Endothelial cell of umbilical vein (primary cell): Measurements from ENCODE around the gene LDLRAD3. TPM values are rescaled to one million over a fixed set of nuclear protein-coding genes. Genes with fewer than 3 reads are reported as not detected.

Source experiments
- BruUV-seq: library from RNA; stranded (reverse); fragments of 400-500 nt; replicated peaks from 2 replicates; lab custom pipeline; 2021; lab: Mats Ljungman, UMichigan
- CTCF ChIA-PET: fragments of 300-600, 350-600 bp; sonication (Branson Sonifier 250); formaldehyde crosslinking; loops from one replicate; lab custom pipeline; 2021; ENCODE audit warnings: antibody characterized with exemption, inconsistent platforms; lab: Charles Lee
- POLR2A ChIA-PET: fragments of 300-600, 350-600 bp; sonication (Branson Sonifier 250); formaldehyde crosslinking; loops from one replicate; lab custom pipeline; 2021; ENCODE audit warnings: antibody characterized with exemption, inconsistent platforms; lab: Charles Lee
- DNase-seq: peaks from one replicate; pipeline ENCODE4 v3.0.0-alpha.2; 2011; ENCODE audit warnings: low read depth, low spot score
- FAIRE-seq: peaks from 2 replicates; lab custom pipeline; 2011; peaks lifted over from hg19 to GRCh38; lab: Jason Lieb, UNC
- H2AFZ ChIP-seq: 2 replicates; pipeline ENCODE4 v1.6.0; 2012; ENCODE audit warnings: low read depth, low read length, control low read depth, inconsistent platforms
- H3K27ac ChIP-seq: 2 replicates; pipeline ENCODE4 v1.5.1; 2011; ENCODE audit warnings: low read depth, mild to moderate bottlenecking, control low read depth, low read length, moderate library complexity; ENCODE audit not compliant: insufficient read depth
- H3K27me3 ChIP-seq, 2 experiments: 2 replicates each; pipeline versions ENCODE4 v1.6.0 to v1.6.1; 2011; ENCODE audit warnings: low read length in 2 of 2, mixed read lengths in 1 of 2; ENCODE audit not compliant: control insufficient read depth in 2 of 2, insufficient read depth in 2 of 2
- H3K36me3 ChIP-seq, 2 experiments: 2 replicates in 1 of 2; 3 replicates in 1 of 2; pipeline ENCODE4 v1.5.1; 2011; ENCODE audit warnings: low read length in 2 of 2, mild to moderate bottlenecking in 1 of 2, moderate library complexity in 1 of 2; ENCODE audit not compliant: control insufficient read depth in 2 of 2, insufficient read depth in 2 of 2; ENCODE audit errors: extremely low read depth in 1 of 2
- H3K4me1 ChIP-seq: 3 replicates; pipeline ENCODE4 v1.5.1; 2011; ENCODE audit warnings: mild to moderate bottlenecking, low read length; ENCODE audit not compliant: control insufficient read depth, insufficient read depth; ENCODE audit errors: extremely low read depth
- H3K4me2 ChIP-seq: 2 replicates; pipeline ENCODE4 v1.6.1; 2011; ENCODE audit warnings: low read length, control low read depth, mixed read lengths; ENCODE audit not compliant: insufficient read depth
- H3K4me3 ChIP-seq, 3 experiments: fragments of 200-600 bp in 1 of 3; sonication (generic), shearing (Covaris generic) in 1 of 3; replicated peaks in 1 of 3; 2 replicates each; pipeline ENCODE4 v1.5.1; 2011 to 2016; ENCODE audit warnings: control low read depth in 3 of 3, low read length in 3 of 3, mild to moderate bottlenecking in 2 of 3, inconsistent platforms in 1 of 3, low read depth in 1 of 3, moderate library complexity in 1 of 3; ENCODE audit not compliant: insufficient read depth in 1 of 3
- H3K79me2 ChIP-seq: 2 replicates; pipeline ENCODE4 v1.6.0; 2012; ENCODE audit warnings: low read length, inconsistent platforms; ENCODE audit not compliant: control insufficient read depth, insufficient read depth
- H3K9ac ChIP-seq: replicated peaks from 2 replicates; pipeline ENCODE3; 2011; ENCODE audit warnings: low read length, control low read depth; ENCODE audit not compliant: insufficient read depth; ENCODE audit errors: extremely low read depth
- H3K9me1 ChIP-seq: replicated peaks from 3 replicates; pipeline ENCODE4 v1.6.0; 2011; ENCODE audit warnings: mild to moderate bottlenecking, low read length; ENCODE audit not compliant: control insufficient read depth, insufficient read depth; ENCODE audit errors: extremely low read depth
- H3K9me3 ChIP-seq: replicated peaks from 2 replicates; pipeline ENCODE4 v1.5.1; 2012; ENCODE audit warnings: low read length, inconsistent platforms; ENCODE audit not compliant: control insufficient read depth, insufficient read depth
- H4K20me1 ChIP-seq: replicated peaks from 2 replicates; pipeline ENCODE3; 2011; ENCODE audit warnings: mild to moderate bottlenecking, low read length; ENCODE audit not compliant: control insufficient read depth, insufficient read depth; ENCODE audit errors: extremely low read depth
- CTCF ChIP-seq, 2 donors: IDR thresholded peaks; 1 replicate in 1 of 2; 2 replicates in 1 of 2; pipeline ENCODE4 v1.5.1; 2011; ENCODE audit warnings: low read length in 2 of 2, mild to moderate bottlenecking in 2 of 2, moderate library complexity in 2 of 2, control low read depth in 1 of 2, inconsistent platforms in 1 of 2, low read depth in 1 of 2; ENCODE audit not compliant: insufficient read depth in 1 of 2; ENCODE audit errors: extremely low read depth in 1 of 2
- EZH2 ChIP-seq: IDR thresholded peaks from 2 replicates; pipeline ENCODE4 v1.6.1; 2012; ENCODE audit warnings: borderline replicate concordance, low read depth, mild to moderate bottlenecking, moderate library complexity, low read length, inconsistent platforms; ENCODE audit not compliant: severe bottlenecking
- FOS ChIP-seq: IDR thresholded peaks from 2 replicates; pipeline ENCODE4 v1.6.1; 2011; ENCODE audit warnings: mild to moderate bottlenecking, low read length, moderate library complexity, borderline replicate concordance; ENCODE audit not compliant: insufficient read depth
- JUN ChIP-seq: IDR thresholded peaks from 2 replicates; pipeline ENCODE4 v1.6.1; 2011; ENCODE audit warnings: borderline replicate concordance, low read depth; ENCODE audit not compliant: insufficient read length, insufficient read depth
- MAX ChIP-seq: IDR thresholded peaks from 2 replicates; pipeline ENCODE4 v1.6.1; 2011; ENCODE audit not compliant: insufficient read depth, insufficient read length
- MYC ChIP-seq: IDR thresholded peaks from one replicate; pipeline ENCODE4 v1.6.1; 2011; ENCODE audit warnings: mild to moderate bottlenecking, low read depth, low read length
- POLR2A ChIP-seq: IDR thresholded peaks from 2 replicates; pipeline ENCODE4 v1.6.1; 2012; ENCODE audit warnings: low read depth, mild to moderate bottlenecking, control low read depth, low read length
- POLR2AphosphoS5 ChIP-seq: IDR thresholded peaks from 2 replicates; pipeline ENCODE4 v1.6.1; 2012; ENCODE audit warnings: low read depth, mild to moderate bottlenecking, control low read depth, low read length, moderate library complexity; ENCODE audit not compliant: insufficient read depth
- dilution Hi-C: fragments of 300-500 bp; cut with MboI; formaldehyde crosslinking; loops from one replicate; pipeline ENCODE4 v1.15.0; 2019; ENCODE audit warnings: low sequenced_read_pairs; ENCODE audit not compliant: extremely low pct_ligation_motif_present
- intact Hi-C: fragments of 100-400 bp; cut with micrococcal nuclease; formaldehyde crosslinking; loops from one replicate; pipeline ENCODE4 v1.10.0; 2022
- polyA plus RNA-seq, 4 experiments: library from polyadenylated mRNA; depleted of rRNA in 3 of 4; stranded (reverse) in 3 of 4; unstranded in 1 of 4; fragments of >200 nt; gene quantifications; 2 replicates each; pipeline versions ENCODE4 v1.2.1 to v1.2.3, GENCODE V29; 2011 to 2012; ENCODE audit warnings: missing spikeins in 1 of 4
- total RNA-seq: library from RNA; stranded (reverse); gene quantifications from 2 replicates; pipeline ENCODE4 v1.2.3, GENCODE V29; 2021

The LDLRAD3 gene
- total and polyA plus RNA-seq, 2 donors (not counting 3 experiments of a cell fraction or from before 2014, with no cell fraction given) = 17.9 to 25.1 TPM

- peaks cover 26% of the 10 kb centered on the region for H3K79me2 ChIP-seq
- FAIRE-seq (no peak), DNase-seq (no peak)
- ChIA-PET CTCF (interaction anchor here (1.9 to 2.4 kb wide), 2 partner anchors 12 kb away, joined by 4 to 11 read pairs; no protein-coding TSS in a partner anchor), POLR2A (no interaction called here)
- no peak overlapping the region for H3K4me2 ChIP-seq
- H2AFZ ChIP-seq = no peak overlapping the region
- H3K4me3 ChIP-seq = no peak overlapping the region
- no peaks in the 10 kb centered on the region for H3K9me3 ChIP-seq
- no peaks in the 10 kb centered on the region for H3K27me3 ChIP-seq
- no peak overlapping the region for H3K9ac ChIP-seq
- dilution Hi-C loops (no loop called here), intact Hi-C loops (no loop called here)
- no TSS peak for BruUV-seq
- H4K20me1 ChIP-seq = no peaks in the 10 kb centered on the region
- H3K36me3 ChIP-seq = no peaks in the 10 kb centered on the region
- H3K9me1 ChIP-seq = no peaks in the 10 kb centered on the region
- TF ChIP-seq MYC = no peak
- TF ChIP-seq JUN = no peak
- TF ChIP-seq POLR2A = no peak
- TF ChIP-seq FOS = no peak
- no peak for TF ChIP-seq CTCF (IDR thresholded peaks at IDR 0.05; ENCODE audit: extremely low read depth in 1 of 2, insufficient read depth in 1 of 2, low read depth in 1 of 2, low read length in 2 of 2)
- TF ChIP-seq EZH2 = no peak
- no peaks in the 10 kb centered on the region for H3K4me1 ChIP-seq
- no peak overlapping the region for H3K27ac ChIP-seq
Observed at GRCh38 chr11:35990170-35990569, 46.3 kb downstream of the LDLRAD3 start.

GRCh38 chr11:35990816-35991215, 47.0 kb downstream of the LDLRAD3 start:
- Histone ChIP-seq H3K9ac (no peak overlapping the region), H3K79me2 (peaks cover 25% of the 10 kb centered on the region), H3K27me3 (no peaks in the 10 kb centered on the region), H3K27ac (no peak overlapping the region), H4K20me1 (no peaks in the 10 kb centered on the region), H3K4me2 (no peak overlapping the region), H3K4me1 (no peaks in the 10 kb centered on the region), H2AFZ (no peak overlapping the region), H3K9me1 (no peaks in the 10 kb centered on the region), H3K9me3 (no peaks in the 10 kb centered on the region), H3K36me3 (no peaks in the 10 kb centered on the region), H3K4me3 (no peak overlapping the region)
- dilution Hi-C loops (no loop called here), intact Hi-C loops (no loop called here)
- no peak for DNase-seq
- no peak for TF ChIP-seq CTCF (IDR thresholded peaks at IDR 0.05; ENCODE audit: extremely low read depth in 1 of 2, insufficient read depth in 1 of 2, low read depth in 1 of 2, low read length in 2 of 2)
- TF ChIP-seq JUN = no peak
- no peak for TF ChIP-seq POLR2AphosphoS5
- no peak for TF ChIP-seq POLR2A
- TF ChIP-seq MAX = no peak
- TF ChIP-seq FOS = no peak
- TF ChIP-seq EZH2 = no peak
- no peak for TF ChIP-seq MYC
- ChIA-PET CTCF (interaction anchor here (0.8 to 2.4 kb wide), 2 partner anchors 11 to 169 kb away, joined by 4 to 11 read pairs; no protein-coding TSS in a partner anchor), POLR2A (no interaction called here)
- FAIRE-seq = no peak
- BruUV-seq = no TSS peak
